GM19468 (cell line): Measurements from ENCODE around the gene TMPRSS13.
"Not testable (repeated sequence)": the region's sequence is repeated elsewhere in the genome, so short reads cannot be mapped to it uniquely, and the experiment has no call there.

Source experiments
- ATAC-seq: cut with Tn5 transposase; IDR thresholded peaks from one replicate; pipeline ENCODE4 v1.9.1; 2021; ENCODE audit warnings: mild to moderate bottlenecking, moderate library complexity, moderate number of reproducible peaks; ENCODE audit not compliant: unreplicated experiment; ENCODE audit errors: extremely low read depth

Gene TMPRSS13

DNA sequence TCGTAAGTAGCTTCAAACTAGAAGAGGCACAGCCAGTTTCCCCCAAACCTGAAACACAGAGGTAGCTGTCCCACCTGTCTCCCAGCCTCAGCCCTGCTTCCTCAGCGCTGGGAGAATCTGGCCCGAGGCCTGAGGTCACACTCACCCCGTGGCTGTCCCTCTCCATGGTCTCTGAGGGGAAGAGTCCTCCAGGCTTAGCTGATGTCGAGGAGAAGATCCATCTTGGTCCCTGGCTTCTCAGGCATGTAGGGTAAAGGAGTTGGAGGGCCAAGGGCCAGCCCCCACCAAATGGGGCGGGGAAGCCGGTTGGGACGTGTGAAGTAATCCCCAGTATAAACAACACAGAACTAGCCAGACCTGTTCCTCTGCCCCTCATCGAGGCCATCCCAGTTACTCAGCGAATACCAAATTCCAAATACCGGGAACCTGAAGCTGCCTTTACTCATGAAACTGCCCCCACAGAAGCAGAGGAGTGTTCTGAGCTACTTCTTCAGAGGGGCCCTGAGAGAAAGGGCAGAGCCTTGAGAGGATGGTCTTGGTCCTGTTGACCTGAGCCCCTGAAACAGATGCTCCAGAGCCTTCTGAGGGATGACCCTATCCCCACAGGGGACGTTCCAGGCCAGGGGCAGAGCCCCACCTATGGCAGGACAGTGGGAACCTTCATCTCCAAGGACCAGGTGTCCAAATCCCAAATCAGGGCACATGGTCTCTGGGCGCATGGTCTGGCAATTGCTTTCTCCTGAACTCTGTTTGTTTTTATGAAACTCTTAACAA is at the start of gene TMPRSS13:
Gene TMPRSS13 (minus strand): TSS at position 261 of the 774 bp plus-strand sequence. CDS start 95 bp downstream, at position 166.
- no peak for ATAC-seq

DNA sequence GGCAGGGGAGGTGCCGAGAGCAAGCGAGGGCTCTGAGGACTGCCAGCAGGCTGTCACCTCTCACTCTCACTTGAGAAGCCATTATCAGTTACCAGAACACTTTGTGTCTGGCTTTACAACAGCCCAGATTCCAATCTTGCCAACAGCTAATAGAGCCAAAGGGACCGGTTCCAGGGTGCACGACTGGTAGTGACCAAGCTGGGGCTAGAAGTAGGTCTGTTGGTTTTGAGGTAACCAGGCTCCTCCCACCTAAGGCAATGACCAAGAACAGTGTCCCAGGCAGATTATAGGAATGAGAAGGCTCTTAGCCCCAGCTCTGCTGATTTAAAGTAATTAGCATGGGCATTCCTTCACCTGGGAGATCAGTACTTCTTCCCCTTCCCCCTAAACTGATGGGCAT is 49.8 kb upstream of the TMPRSS13 start:
- no peak for ATAC-seq

DNA sequence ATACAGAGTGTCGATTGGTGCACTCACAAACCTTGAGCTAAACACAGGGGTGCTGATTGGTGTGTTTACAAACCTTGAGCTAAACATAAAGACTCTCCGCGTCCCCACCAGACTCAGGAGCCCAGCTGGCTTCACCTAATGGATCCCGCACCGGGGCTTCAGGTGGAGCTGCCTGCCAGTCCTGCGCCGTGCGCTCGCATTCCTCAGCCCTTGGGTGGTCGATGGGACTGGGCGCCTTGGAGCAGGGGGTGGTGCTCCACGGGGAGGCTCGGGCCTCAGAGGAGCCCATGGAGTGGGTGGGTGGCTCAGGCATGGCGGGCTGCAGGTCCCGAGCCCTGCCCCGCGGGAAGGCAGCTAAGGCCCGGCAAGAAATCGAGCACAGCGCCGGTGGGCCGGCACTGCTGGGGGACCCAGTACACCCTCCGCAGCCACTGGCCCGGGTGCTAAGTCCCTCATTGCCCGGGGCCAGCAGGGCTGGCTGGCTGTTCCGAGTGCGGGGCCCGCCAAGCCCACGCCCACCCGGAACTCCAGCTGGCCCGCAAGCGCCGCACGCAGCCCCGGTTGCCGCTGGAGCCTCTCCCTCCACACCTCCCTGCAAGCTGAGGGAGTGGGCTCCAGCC is 49.2 kb upstream of the TMPRSS13 start:
- ATAC-seq: not testable (repeated sequence)

DNA sequence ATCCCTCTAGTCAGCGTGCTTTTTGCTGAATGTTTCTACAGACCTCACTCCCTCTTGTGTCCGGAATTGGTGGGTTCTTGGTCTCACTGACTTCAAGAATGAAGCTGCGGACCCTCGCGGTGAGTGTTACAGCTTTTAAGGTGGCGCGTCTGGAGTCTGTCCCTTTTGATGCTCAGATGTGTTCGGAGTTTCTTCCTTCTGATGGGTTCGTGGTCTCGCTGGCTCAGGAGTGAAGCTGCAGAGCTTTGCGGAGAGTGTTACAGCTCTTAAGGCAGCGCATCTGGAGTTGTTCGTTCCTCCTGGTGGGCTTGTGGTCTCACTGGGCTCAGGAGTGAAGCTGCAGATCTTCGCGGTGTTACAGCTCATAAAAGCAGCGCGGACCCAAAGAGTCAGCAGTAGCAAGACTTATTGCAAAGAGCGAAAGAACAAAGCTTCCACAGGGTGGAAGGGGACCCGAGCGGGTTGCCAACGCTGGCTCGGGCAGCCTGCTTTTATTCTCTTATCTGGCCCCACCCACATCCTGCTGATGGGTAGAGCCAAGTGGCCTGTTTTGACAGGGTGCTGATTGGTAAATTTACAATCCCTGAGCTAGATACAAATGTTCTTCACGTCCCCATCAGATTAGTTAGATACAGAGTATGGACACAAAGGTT is 48.5 kb upstream of the TMPRSS13 start:
- ATAC-seq: not testable (repeated sequence)

DNA sequence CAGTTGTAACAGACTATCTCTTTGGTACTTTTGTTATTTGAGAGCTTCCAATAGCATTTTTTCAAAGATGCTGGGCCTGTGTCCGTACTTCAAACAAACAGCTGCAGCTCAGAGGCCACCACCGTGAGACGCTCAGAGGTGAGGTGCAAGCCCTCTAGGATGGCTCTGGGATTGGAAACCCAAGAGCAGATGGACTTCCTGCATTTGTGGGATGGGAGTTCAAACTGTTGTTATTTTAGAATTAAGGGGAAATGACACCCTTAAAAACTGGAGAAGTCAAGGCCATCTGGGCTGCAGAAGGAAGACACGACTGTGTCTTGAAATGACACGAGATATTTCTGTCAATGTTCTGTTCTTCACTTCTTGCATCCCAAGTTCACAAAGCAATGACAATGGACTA is 47.8 kb upstream of the TMPRSS13 start:
- no peak for ATAC-seq

DNA sequence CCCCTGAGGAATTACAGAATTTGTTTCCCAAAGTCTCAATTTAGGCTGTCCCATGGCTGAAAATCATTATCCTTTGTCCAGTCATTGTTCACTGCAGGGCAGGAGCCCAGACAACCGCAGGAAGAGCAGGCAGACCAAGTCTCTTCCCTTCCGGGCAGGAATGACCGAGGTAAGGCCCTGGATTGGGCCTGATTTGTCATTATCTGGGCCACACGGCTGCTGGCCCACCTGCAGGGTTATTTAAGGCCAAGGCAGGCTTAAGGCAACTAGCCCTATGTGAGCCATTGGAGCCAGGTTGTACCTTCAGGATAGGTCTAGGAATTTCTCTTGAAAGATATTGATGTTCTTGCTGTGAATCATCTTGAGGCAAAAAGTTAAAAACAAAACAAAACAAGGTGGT is 47.2 kb upstream of the TMPRSS13 start:
- ATAC-seq: no peak

DNA sequence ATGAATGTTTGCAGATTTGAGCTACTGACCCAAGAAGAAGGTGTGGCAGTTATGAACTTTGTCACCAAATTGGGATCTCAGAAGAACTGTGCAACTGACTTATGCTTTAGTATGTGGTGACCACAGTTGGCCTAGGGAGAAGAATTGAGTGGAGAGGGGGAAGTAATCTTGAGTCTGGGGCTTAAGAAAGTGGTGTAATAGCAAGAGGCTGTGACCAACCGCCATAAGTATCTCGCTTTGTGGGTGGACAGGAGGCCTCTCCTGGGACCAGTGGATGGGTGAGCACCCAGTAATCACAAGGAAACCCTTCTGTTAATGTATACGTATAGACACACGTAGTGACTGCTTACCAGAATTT is 44.3 kb upstream of the TMPRSS13 start:
- no peak for ATAC-seq

DNA sequence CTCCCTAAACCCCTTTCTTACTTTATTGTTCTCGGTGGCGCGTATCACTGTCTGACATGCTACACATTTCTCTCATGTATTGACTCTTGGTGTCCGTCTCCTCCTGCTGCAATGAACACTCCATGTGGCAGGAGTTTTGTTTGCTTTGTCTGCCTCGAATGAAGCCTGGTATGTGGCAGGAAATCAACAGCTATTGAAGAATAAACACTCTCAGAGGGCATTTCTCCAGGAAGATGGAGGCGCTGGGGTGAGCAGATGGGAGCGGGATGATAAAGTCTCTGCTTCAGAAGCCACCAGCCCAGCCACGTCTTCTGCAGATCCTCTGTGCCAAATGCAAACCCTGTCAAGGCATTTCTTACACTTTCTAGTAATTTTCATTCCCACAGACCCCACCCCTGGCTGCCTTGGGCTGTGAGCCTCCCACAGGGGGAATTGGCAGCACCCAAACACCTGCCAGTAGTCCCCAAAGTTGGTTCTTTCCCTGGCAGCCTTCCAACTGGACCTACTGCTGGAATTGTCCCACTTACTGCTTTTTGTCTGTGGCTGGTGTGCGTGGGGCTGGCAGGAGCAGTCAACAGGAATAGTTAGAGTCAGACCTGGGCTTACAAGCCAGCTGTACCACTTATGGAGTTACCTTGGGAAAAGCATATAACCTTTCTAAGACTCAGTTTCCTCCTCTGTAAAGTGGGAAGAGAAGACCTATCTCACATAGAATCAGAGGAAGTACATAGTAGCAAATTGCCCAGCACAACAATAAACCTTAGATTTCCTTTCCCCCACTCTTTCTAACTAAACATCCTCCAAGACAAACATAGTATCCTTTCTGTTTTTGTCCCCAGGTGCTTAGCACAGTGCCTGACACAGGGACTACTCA is 43.7 kb upstream of the TMPRSS13 start:
- no peak for ATAC-seq

DNA sequence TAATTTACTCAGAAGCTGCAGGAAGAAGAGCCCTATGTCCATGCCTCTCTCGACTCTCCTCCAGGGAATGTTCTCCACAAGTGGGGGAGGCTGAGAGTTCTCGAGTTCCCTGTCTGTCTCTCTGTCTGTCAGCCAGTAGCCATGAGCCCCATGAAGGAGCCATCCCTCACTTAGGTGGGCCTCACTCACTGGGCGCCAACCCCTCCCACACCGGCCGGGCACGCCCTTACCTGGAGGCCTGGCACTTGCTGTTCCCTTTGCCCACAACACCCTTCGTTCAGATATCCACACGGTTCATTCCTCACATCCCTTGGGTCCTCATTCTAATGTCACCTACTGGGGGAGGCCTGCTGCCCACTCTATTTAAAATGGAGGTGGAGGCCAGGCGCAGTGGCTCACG is 42.8 kb upstream of the TMPRSS13 start:
- ATAC-seq: no peak

DNA sequence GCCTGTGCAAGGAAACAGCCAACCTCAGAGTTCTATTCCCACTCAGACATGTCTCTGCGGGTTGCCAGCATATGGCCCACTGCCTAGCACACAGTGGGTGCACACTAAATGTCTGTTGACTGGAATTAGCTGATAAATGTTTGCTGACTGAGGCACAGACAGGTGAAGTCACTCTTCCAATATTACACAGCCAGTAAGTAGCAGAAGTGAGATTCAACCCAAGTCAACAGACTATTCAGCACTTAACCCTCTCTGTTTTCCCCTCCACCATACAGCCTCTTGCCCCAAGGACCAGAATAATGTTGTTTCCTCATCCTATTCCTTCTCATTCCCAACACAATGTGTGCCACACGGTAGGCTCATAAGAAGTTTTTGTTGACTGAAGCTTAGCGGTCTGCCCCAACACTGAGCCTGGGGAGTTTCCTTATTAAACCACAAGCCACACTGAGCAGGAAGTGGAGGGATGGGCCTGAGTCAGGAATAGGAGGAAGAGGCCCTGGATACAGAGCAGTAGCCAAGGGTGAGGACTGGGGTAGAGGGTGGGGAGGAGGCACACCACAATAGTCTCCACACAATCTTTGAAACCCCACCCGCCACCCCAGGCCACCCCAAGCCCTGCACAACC is 41.3 kb upstream of the TMPRSS13 start:
- ATAC-seq: no peak

DNA sequence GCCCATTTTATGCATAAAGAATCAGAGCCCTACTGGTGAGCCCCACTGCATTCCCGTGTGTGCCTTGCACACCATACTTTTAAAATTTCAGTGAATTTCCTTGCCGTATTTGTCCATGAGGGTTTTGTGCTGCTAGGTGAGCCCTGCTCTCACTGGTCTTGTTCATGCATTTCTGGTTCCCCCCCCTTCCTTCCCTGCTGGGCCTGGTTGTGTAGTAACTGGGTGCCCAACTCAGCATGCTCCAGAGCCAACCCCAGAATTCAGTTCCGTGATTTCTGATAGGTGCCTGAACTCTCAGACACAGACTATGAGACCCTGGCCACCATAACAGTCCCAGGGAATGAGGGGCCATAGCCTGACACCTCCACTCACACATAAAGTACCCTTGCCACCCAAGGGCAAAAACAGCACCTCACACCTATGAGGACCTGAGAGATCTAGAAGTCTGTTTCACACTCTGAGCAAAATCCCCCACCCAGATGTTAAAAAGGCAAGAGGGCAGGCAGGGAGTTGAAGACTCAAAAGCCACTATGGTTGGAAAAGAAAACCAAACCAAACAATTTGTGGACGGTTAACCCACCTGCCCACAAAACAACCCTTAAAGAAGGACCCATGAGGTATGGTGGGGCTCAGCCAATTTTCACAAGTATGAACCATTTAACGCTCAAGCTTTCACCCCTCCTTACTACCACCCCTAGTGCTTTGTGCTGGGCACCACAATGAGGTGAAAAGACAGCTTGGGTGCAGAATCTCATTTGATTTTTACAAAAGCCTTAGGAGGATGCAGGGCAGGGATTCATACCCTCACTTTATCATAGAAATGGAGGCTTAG is 40.2 kb upstream of the TMPRSS13 start:
- ATAC-seq: no peak

DNA sequence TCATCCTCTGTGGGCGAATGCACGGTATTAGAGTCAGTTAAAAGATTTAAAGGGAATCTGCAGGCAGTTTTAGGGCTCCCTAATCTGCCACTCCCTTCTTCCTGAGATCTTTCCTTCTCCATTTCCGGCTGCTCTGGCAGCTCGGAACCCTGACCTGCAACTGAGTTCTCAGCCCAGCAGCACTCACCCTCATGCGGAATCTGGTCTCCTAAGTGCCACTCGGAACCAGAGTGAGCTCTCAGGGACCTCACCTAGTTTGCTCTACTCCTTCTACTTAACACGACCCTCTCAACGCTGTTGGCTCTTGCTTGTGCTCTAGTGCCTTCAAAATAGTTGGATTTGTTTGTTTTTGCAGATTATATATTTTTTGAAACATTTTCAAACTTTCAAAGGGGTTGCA is 37.7 kb upstream of the TMPRSS13 start:
- no peak for ATAC-seq

DNA sequence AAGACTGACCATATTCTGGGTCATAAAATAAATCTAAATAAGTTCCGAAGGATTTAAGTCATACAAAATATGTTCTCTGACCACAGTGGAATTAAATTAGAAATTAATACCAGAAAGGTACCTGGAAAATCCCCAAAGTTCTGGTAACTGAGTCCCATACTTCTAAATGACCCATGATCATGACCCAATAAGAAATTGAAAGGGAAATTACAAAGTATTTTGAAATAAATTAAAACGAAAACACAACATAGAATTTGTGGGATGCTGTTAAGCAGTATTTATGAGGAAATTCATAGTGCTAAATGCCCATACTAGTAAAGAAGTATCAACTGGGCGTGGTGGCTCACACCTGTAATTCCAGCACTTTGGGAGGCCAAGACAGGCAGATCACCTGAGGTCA is 33.6 kb upstream of the TMPRSS13 start:
- no peak for ATAC-seq

DNA sequence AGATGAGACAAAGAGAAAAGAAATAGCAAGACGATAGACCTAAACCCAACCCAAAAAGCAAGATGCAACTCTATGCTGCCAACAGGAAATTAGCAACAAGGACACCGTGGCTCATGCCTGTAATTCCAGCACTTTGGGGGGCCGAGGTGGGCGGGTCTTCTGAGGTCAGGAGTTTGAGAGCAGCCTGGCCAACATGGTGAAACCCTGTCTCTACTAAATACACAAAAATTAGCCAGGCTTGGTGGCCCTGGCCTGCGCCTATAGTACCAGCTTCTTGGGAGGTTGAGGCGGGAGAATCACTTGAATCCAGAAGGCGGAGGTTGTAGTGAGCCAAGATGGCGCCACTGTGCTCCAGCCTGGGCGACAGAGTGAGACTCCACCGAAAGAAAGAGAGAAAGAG is 32.7 kb upstream of the TMPRSS13 start:
- ATAC-seq: no peak

DNA sequence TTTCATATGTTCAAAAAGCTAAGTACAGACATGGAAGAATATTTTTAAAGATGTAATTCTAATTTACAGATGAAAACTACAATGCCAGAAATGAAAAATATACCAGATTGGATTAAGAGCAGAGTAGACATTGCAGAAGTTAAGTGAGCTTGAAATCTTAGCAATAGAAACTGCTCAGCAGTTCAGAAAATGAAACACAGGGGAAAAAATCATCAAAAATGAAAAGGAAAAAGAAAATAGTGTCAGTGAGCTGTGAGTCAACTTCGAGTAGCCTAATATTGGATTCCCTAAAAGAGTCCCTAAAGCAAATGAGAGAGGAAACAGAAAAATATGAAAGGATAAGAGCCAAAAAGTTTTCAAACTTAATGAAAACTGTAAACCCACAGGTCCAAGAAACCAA is 31.2 kb upstream of the TMPRSS13 start:
- ATAC-seq: no peak

DNA sequence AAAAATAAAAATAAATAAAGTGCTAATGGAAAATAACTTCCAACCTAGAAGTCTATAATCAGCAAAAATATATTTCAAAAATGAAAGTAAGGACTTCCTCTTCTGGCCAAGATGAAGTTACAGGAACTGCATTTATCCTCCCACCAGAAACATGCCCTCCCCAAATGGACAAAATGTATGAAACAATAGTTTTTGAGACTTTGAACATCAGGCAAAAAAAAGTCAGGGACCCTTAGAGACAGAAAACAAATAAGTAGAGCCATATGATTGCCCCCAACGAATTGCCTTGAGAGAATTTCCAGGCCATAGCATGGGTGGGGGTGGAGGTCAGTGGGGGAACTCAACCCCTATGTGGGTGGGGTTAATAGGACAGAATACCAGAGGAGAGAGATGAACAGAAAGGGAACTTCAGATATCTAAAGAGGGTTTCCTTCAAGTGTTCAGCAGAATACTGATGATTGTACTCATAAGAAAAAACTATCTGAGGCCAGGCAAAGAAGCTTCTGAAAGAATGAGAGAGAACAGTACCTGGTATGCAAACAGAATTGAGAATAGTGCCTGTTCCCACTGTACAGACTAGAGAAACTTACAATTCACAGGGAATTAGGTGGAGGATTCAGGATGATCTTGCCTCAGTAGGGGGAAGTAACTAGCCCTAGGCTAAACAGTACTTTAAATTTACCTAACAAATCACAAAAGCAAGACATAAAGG is 30.4 kb upstream of the TMPRSS13 start:
- no peak for ATAC-seq

DNA sequence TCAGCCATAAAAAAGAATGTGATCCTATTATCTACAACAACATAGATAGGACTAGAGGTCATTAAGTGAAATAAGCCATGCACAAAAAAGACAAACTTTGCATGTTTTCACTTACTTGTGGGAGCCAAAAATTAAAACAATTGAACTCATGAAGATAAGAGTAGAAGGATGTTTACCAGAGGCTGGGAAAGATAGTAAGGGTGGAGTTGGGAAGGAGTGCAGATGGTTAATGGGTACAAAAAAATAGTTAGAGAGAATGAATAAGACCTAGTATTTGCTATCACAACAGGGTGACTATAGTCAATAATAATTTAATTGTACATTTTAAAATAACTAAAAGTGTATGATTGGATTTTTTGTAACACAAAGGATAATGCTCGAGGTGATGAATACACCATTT is 29.7 kb upstream of the TMPRSS13 start:
- no peak for ATAC-seq

DNA sequence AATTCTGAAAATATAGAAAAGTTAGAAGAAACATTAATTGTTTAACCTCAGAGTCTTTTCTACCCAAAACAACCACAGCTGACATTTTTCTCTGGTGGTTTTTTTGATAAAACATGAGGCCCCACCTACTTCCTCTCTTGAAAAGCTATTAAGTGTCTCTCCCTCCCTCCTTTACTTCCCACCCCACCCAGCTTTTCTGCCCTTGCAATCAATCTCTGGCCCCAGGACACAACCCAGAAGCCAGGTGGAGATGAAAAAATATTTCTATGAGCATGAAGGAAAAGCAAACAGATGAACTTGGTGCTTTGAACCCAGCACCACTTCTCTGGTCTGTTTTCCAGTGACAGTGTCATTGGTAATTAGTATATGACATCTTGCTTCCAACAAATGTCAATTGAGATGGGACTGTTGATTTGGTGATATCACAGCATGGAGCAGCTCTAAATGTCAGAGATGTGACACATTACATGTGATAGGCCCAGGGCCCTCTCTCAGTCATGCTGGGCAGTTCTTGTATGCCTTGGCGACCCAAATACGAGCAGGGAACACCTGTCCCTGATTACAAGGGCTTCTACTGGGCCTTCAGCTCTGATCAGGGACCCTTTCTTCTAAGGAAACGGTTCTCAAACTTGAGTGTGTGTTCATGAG is 23.9 kb upstream of the TMPRSS13 start:
- no peak for ATAC-seq
